ENCODE results near the gene CORIN.
"Not testable (repeated sequence)": the region's sequence is repeated elsewhere in the genome, so short reads cannot be mapped to it uniquely, and the experiment has no call there.

Gene CORIN

GRCh38 chr4:47691757-47692383, 146.0 kb downstream of the CORIN start:
- not testable (repeated sequence) for DNase-seq (ENCODE audit: low read depth)

- no peak for DNase-seq (ENCODE audit: low read depth)
Measured at GRCh38 chr4:47690611-47691010, 147.3 kb downstream of the CORIN start.

- DNase-seq (ENCODE audit: low read depth) = peak; percentile 58
Measured at GRCh38 chr4:47686294-47686872, 151.5 kb downstream of the CORIN start.

- no peak for DNase-seq (ENCODE audit: low read depth)
Measured at GRCh38 chr4:47675806-47676205, 162.1 kb downstream of the CORIN start.

GRCh38 chr4:47674144-47674543, 163.7 kb downstream of the CORIN start:
- DNase-seq (ENCODE audit: low read depth) = peak; percentile 2

GRCh38 chr4:47672696-47673095, 165.2 kb downstream of the CORIN start:
- DNase-seq (ENCODE audit: low read depth) = no peak

- peak; percentile 47 for DNase-seq (ENCODE audit: low read depth)
Measured at GRCh38 chr4:47669946-47670345, 167.9 kb downstream of the CORIN start.

- peak; percentile 64 for DNase-seq (ENCODE audit: low read depth)
Measured at GRCh38 chr4:47668810-47669408, 169.0 kb downstream of the CORIN start.

- DNase-seq (ENCODE audit: low read depth) = no peak
Measured at GRCh38 chr4:47668256-47668655, 169.6 kb downstream of the CORIN start.

- DNase-seq (ENCODE audit: low read depth) = peak; percentile 55
Measured at GRCh38 chr4:47667552-47667951, 170.3 kb downstream of the CORIN start.

- DNase-seq (ENCODE audit: low read depth) = no peak
Measured at GRCh38 chr4:47664051-47664826, 173.6 kb downstream of the CORIN start.

GRCh38 chr4:47662975-47663374, 174.9 kb downstream of the CORIN start:
- DNase-seq (ENCODE audit: low read depth) = no peak

- no peak for DNase-seq (ENCODE audit: low read depth)
Measured at GRCh38 chr4:47661741-47662140, 176.1 kb downstream of the CORIN start.

- DNase-seq (ENCODE audit: low read depth) = no peak
Measured at GRCh38 chr4:47659342-47659741, 178.5 kb downstream of the CORIN start.

GRCh38 chr4:47654972-47655693, 182.7 kb downstream of the CORIN start:
- no peak for DNase-seq (ENCODE audit: low read depth)

- no peak for DNase-seq (ENCODE audit: low read depth)
Measured at GRCh38 chr4:47652092-47652491, 185.8 kb downstream of the CORIN start.

GRCh38 chr4:47651231-47651630, 186.6 kb downstream of the CORIN start:
- DNase-seq (ENCODE audit: low read depth) = no peak

GRCh38 chr4:47650584-47651130, 187.2 kb downstream of the CORIN start:
- peak; percentile 79 for DNase-seq (ENCODE audit: low read depth)

GRCh38 chr4:47647544-47647943, 190.3 kb downstream of the CORIN start:
- DNase-seq (ENCODE audit: low read depth) = no peak

- no peak for DNase-seq (ENCODE audit: low read depth)
Measured at GRCh38 chr4:47647029-47647428, 190.8 kb downstream of the CORIN start.

- peak; percentile 65 for DNase-seq (ENCODE audit: low read depth)
Measured at GRCh38 chr4:47646372-47646771, 191.5 kb downstream of the CORIN start.

- DNase-seq (ENCODE audit: low read depth) = no peak
Measured at GRCh38 chr4:47643845-47644244, 194.0 kb downstream of the CORIN start.
